Gastroesophageal sphincter (tissue), 3 donors: ENCODE results near the gene ZSCAN20.

Source experiments
- CTCF ChIP-seq, 4 experiments: fragments of 200-600 bp in 2 of 4; fragments of 450-650 bp in 2 of 4; sonication (generic) in 1 of 4; IDR thresholded peaks; one replicate each; pipeline ENCODE4 v1.5.1; 2017 to 2019; ENCODE audit warnings: antibody characterized with exemption in 4 of 4, mild to moderate bottlenecking in 2 of 4, moderate library complexity in 2 of 4
- POLR2AphosphoS5 ChIP-seq: sonication (generic); formaldehyde crosslinking; IDR thresholded peaks from one replicate; pipeline ENCODE4 v1.6.1; 2017; ENCODE audit warnings: antibody characterized with exemption

GRCh38 chr1:33529957-33530356, 57.5 kb downstream of the ZSCAN20 start:
- no peak for TF ChIP-seq CTCF (IDR thresholded peaks at IDR 0.05)
- TF ChIP-seq POLR2AphosphoS5 = no peak
